ENCODE results near the gene NUDT14. TPM values are rescaled to one million over a fixed set of nuclear protein-coding genes. Genes with fewer than 3 reads are reported as not detected.

NUDT14 gene
- total and polyA plus RNA-seq, 2 of the 8 experiments (the other 6 are each of a cell fraction or from before 2014, with no cell fraction given), result 25.5 to 33.3 TPM

- 0 out of 2 replicates have a peak overlapping the region, but pooled peaks have one; percentile 25 for H4K8ac ChIP-seq (ENCODE audit: extremely low read depth, insufficient read depth, low read length)
- peaks cover 0 to 8% (median 0%) of the 10 kb centered on the region in 4 experiments; a peak in 4 of 7 replicates for H3K4me1 ChIP-seq (replicated peaks in 1 of 4; ENCODE audit: control insufficient read depth in 3 of 4, insufficient read depth in 4 of 4, low read length in 3 of 4)
- H4K91ac ChIP-seq (replicated peaks; ENCODE audit: insufficient read length, low read length), result no peak overlapping the region
- no peak overlapping the region for H2BK20ac ChIP-seq (ENCODE audit: low read length)
- H3K23ac ChIP-seq (ENCODE audit: insufficient read length), result no peak overlapping the region
- H2AK5ac ChIP-seq (ENCODE audit: low read depth, low read length), result no peak overlapping the region
- H3K56ac ChIP-seq (replicated peaks; ENCODE audit: insufficient read length, low read depth, low read length), result no peak overlapping the region
- 0 out of 2 replicates have a peak, but pooled peaks cover 2% of the 10 kb centered on the region for H3K23me2 ChIP-seq (ENCODE audit: low read depth, low read length)
- H3K27me3 ChIP-seq (replicated peaks in 1 of 4; ENCODE audit: control insufficient read depth in 3 of 4, extremely low read depth in 1 of 4, insufficient read depth in 3 of 4, low read length in 3 of 4), result no peaks in the 10 kb centered on the region
- H3K9ac ChIP-seq (replicated peaks in 1 of 4; ENCODE audit: extremely low read depth in 1 of 4, low read depth in 3 of 4, low read length in 3 of 4), result no peak overlapping the region
- ChIA-PET POLR2A (ENCODE audit: partially characterized antibody) (interaction anchor here (1.2 kb wide), 1 partner anchor 16 kb away, joined by 3 read pairs; no protein-coding TSS in a partner anchor), CTCF (ENCODE audit: partially characterized antibody) (interaction anchor here (1.0 to 1.7 kb wide), 5 partner anchors 10 to 281 kb away, joined by 3 to 5 read pairs (median 4); partner anchors contain the start of gene JAG2)
- no peak overlapping the region for H3K4me2 ChIP-seq (ENCODE audit: insufficient read depth in 1 of 2, low read depth in 2 of 2, low read length in 2 of 2)
- 92% methylated on average over 16 of the region's 18 CpGs; no CpG with 5 or more reads in 1 of the 2 experiments for WGBS, 2 experiments (ENCODE audit: extremely low coverage in 1 of 2, insufficient coverage in 1 of 2, insufficient read length in 1 of 2, insufficient replicate concordance in 2 of 2, low coverage in 1 of 2, low lambda C conversion rate in 2 of 2, missing lambda C conversion rate in 1 of 2)
- H3K4ac ChIP-seq (replicated peaks; ENCODE audit: insufficient read length, low read depth, low read length), result no peak overlapping the region
- no peak overlapping the region for H2BK15ac ChIP-seq (ENCODE audit: low read length)
- H3K4me3 ChIP-seq (ENCODE audit: extremely low read depth in 1 of 4, insufficient read depth in 2 of 4, low read depth in 3 of 4, low read length in 4 of 4), result no peak overlapping the region
- DNase-seq (ENCODE audit: low read depth in 1 of 2, low spot score in 2 of 2), result no peak
- no peaks in the 10 kb centered on the region for H3K79me1 ChIP-seq (ENCODE audit: low read depth, low read length)
- no peak overlapping the region for H2BK5ac ChIP-seq (ENCODE audit: low read depth, low read length)
- no peak overlapping the region for H3K18ac ChIP-seq (ENCODE audit: extremely low read depth, low read length)
- no peak overlapping the region for H2AFZ ChIP-seq (ENCODE audit: low read length)
- no peak overlapping the region for H4K5ac ChIP-seq (ENCODE audit: insufficient read length, low read depth, low read length)
- no peak overlapping the region for H3K14ac ChIP-seq (ENCODE audit: insufficient read length)
- TF ChIP-seq POLR2AphosphoS5 (IDR thresholded peaks at IDR 0.05; ENCODE audit: low read depth, low read length) (no peak), SIRT6 (IDR thresholded peaks at IDR 0.05; ENCODE audit: low read length) (no peak), YY1 (IDR thresholded peaks at IDR 0.05; ENCODE audit: low read depth, low read length) (no peak), BACH1 (IDR thresholded peaks at IDR 0.05; ENCODE audit: low read length) (no peak), KDM4A (IDR thresholded peaks at IDR 0.05; ENCODE audit: low read depth, low read length, severe bottlenecking) (no peak), SAP30 (IDR thresholded peaks at IDR 0.05; ENCODE audit: insufficient read depth, insufficient replicate concordance, low read length) (no peak), GTF2F1 (IDR thresholded peaks at IDR 0.05; ENCODE audit: borderline replicate concordance, low read depth, low read length) (no peak), MAX (IDR thresholded peaks at IDR 0.05) (no peak), BCL11A (IDR thresholded peaks at IDR 0.05; ENCODE audit: low read depth in 2 of 2, low read length in 2 of 2) (no peak), E2F6 (IDR thresholded peaks at IDR 0.05) (no peak), HDAC6 (IDR thresholded peaks at IDR 0.05; ENCODE audit: low read depth, low read length) (no peak)
- H3K36me3 ChIP-seq (ENCODE audit: control insufficient read depth in 2 of 4, insufficient read depth in 4 of 4, low read length in 3 of 4), result no peaks in the 10 kb centered on the region
- no peaks in the 10 kb centered on the region for H3K9me3 ChIP-seq (ENCODE audit: insufficient read depth in 2 of 2, low read depth in 1 of 2, low read length in 1 of 2)
- no peak overlapping the region for H3K27ac ChIP-seq (ENCODE audit: low read depth, low read length)
- H2BK12ac ChIP-seq (ENCODE audit: low read depth, low read length), result no peak overlapping the region
- peaks cover 0 to 2% of the 10 kb centered on the region in 2 experiments for H4K20me1 ChIP-seq (replicated peaks in 1 of 2; ENCODE audit: control insufficient read depth in 1 of 2, insufficient read depth in 2 of 2, low read length in 2 of 2)
- no peak for FAIRE-seq
- no peaks in the 10 kb centered on the region for H3K79me2 ChIP-seq (ENCODE audit: control insufficient read depth in 1 of 2, insufficient read depth in 2 of 2, low read length in 2 of 2)
- H2BK120ac ChIP-seq (replicated peaks; ENCODE audit: low read depth, low read length), result no peak overlapping the region
Measured at GRCh38 chr14:105153331-105153731, 27.8 kb downstream of the NUDT14 start.
